A549 (cell line): ENCODE data around the gene UBXN2A. TPM values are rescaled to one million over a fixed set of nuclear protein-coding genes. Genes with fewer than 3 reads are reported as not detected.

Experiments
- ATAC-seq, 2 experiments: fragments of 200-7000 bp in 1 of 2; fragments of >200 bp in 1 of 2; cut with Nextera tagmentation in 1 of 2; cut with Tn5 transposase in 1 of 2; 3 replicates each; pipeline versions ENCODE4 v1.8.0 to v1.9.1; 2018 to 2020; ENCODE audit warnings: mild to moderate bottlenecking in 1 of 2, moderate library complexity in 1 of 2
- CTCF ChIA-PET: fragments of 300-600 bp; sonication (Branson Sonifier 250); formaldehyde crosslinking; extraction: SDS; loops from one replicate; lab custom pipeline; 2021; ENCODE audit warnings: antibody characterized with exemption, inconsistent platforms; lab: Yijun Ruan, JAX
- POLR2A ChIA-PET: fragments of 350-600 bp; formaldehyde crosslinking; extraction: SDS; loops from one replicate; lab custom pipeline; 2021; ENCODE audit warnings: antibody characterized with exemption, inconsistent platforms; lab: Yijun Ruan, JAX
- DNase-seq, 2 experiments: peaks; one replicate each; pipeline versions ENCODE4 v3.0.0 to v3.0.0-alpha.2; 2011 to 2016; ENCODE audit warnings: low read depth in 1 of 2, low spot score in 1 of 2
- FAIRE-seq: peaks from 2 replicates; lab custom pipeline; 2011; peaks lifted over from hg19 to GRCh38; lab: Jason Lieb, UNC
- H3K27ac ChIP-seq, 2 experiments: fragments of >200 bp; sonication (Bioruptor Twin); formaldehyde crosslinking; 3 replicates each; pipeline ENCODE4 v1.5.1; 2016 to 2017
- H3K4me1 ChIP-seq: fragments of >200 bp; sonication (Bioruptor Twin); formaldehyde crosslinking; 3 replicates; pipeline ENCODE4 v1.6.1; 2016
- H3K4me2 ChIP-seq: fragments of >200 bp; sonication (Bioruptor Twin); formaldehyde crosslinking; 3 replicates; pipeline ENCODE4 v1.6.1; 2016
- H3K4me3 ChIP-seq: fragments of >200 bp; sonication (Bioruptor Twin); formaldehyde crosslinking; 3 replicates; pipeline ENCODE4 v1.5.1; 2016
- H3K9me3 ChIP-seq: fragments of >200 bp; sonication (Bioruptor Twin); formaldehyde crosslinking; 3 replicates; pipeline ENCODE4 v1.6.1; 2016
- CBX2 ChIP-seq: fragments of 200-600 bp; sonication (generic); IDR thresholded peaks from 2 replicates; pipeline ENCODE4 v1.6.1; 2016; ENCODE audit warnings: low read depth, mild to moderate bottlenecking, borderline replicate concordance
- CBX8 ChIP-seq: fragments of 200-600 bp; sonication (generic); IDR thresholded peaks from 2 replicates; pipeline ENCODE4 v1.6.1; 2016
- CEBPB ChIP-seq, 2 experiments: fragments of >200 bp in 1 of 2; sonication (Bioruptor Twin) in 1 of 2; formaldehyde crosslinking in 1 of 2; IDR thresholded peaks; 2 replicates each; pipeline ENCODE4 v1.6.1; 2012 to 2016
- EHF ChIP-seq: fragments of 250-450 bp; sonication (Bioruptor Pico); IDR thresholded peaks from 2 replicates; pipeline ENCODE4 v1.5.0; 2020; ENCODE audit warnings: mild to moderate bottlenecking
- EP300 ChIP-seq, 2 experiments: fragments of >200 bp; sonication (Bioruptor Twin); formaldehyde crosslinking; IDR thresholded peaks; 2 replicates in 1 of 2; 3 replicates in 1 of 2; pipeline ENCODE4 v1.6.1; 2016 to 2017
- ESRRA ChIP-seq: fragments of 150-350 bp; IDR thresholded peaks from 2 replicates; pipeline ENCODE4 v1.6.1; 2014; ENCODE audit warnings: mild to moderate bottlenecking, low read length, borderline replicate concordance
- FOSL2 ChIP-seq, 2 experiments: fragments of 450-650 bp in 1 of 2; fragments of >200 bp in 1 of 2; sonication (Bioruptor Twin) in 1 of 2; formaldehyde crosslinking; IDR thresholded peaks; 2 replicates each; pipeline versions ENCODE4 v1.5.0 to v1.6.1; 2016 to 2020; ENCODE audit warnings: mild to moderate bottlenecking in 1 of 2, moderate library complexity in 1 of 2
- FOXS1 ChIP-seq: fragments of 250-450 bp; sonication (Bioruptor Pico); IDR thresholded peaks from 2 replicates; pipeline ENCODE4 v1.5.0; 2020; ENCODE audit warnings: mild to moderate bottlenecking, moderate library complexity
- GATA3 ChIP-seq: IDR thresholded peaks from 2 replicates; pipeline ENCODE4 v1.6.1; 2012; ENCODE audit warnings: borderline replicate concordance
- HEYL ChIP-seq: fragments of 250-450 bp; sonication (Bioruptor Pico); IDR thresholded peaks from 2 replicates; pipeline ENCODE4 v1.8.0; 2021; ENCODE audit warnings: mild to moderate bottlenecking, moderate library complexity
- HOXA7 ChIP-seq: fragments of 250-450 bp; sonication (Bioruptor Pico); IDR thresholded peaks from 2 replicates; pipeline ENCODE4 v1.5.0; 2020; ENCODE audit warnings: mild to moderate bottlenecking, moderate library complexity
- HOXB5 ChIP-seq: fragments of 250-450 bp; sonication (Bioruptor Pico); IDR thresholded peaks from 2 replicates; pipeline ENCODE4 v1.5.0; 2020; ENCODE audit warnings: mild to moderate bottlenecking, moderate library complexity
- JUN ChIP-seq, 2 experiments: fragments of >200 bp; sonication (Bioruptor Twin); formaldehyde crosslinking; IDR thresholded peaks; 2 replicates in 1 of 2; 3 replicates in 1 of 2; pipeline ENCODE4 v1.6.1; 2016 to 2017
- JUNB ChIP-seq: fragments of >200 bp; sonication (Bioruptor Twin); formaldehyde crosslinking; IDR thresholded peaks from 2 replicates; pipeline ENCODE4 v1.6.1; 2016
- KDM5A ChIP-seq: fragments of 200-600 bp; sonication (generic); IDR thresholded peaks from 2 replicates; pipeline ENCODE4 v1.6.1; 2016; ENCODE audit warnings: antibody characterized with exemption, mild to moderate bottlenecking
- MAFK ChIP-seq: fragments of 450-650 bp; IDR thresholded peaks from 2 replicates; pipeline ENCODE4 v1.6.1; 2014; ENCODE audit not compliant: partially characterized antibody
- MAZ ChIP-seq: fragments of 150-350 bp; IDR thresholded peaks from 2 replicates; pipeline ENCODE4 v1.6.1; 2014; ENCODE audit warnings: antibody characterized with exemption, low read depth, low read length, borderline replicate concordance
- NPAS2 ChIP-seq: fragments of 250-450 bp; sonication (Bioruptor Pico); IDR thresholded peaks from 2 replicates; pipeline ENCODE4 v1.8.0; 2022; ENCODE audit warnings: mild to moderate bottlenecking, moderate library complexity, borderline replicate concordance
- NR3C1 ChIP-seq: fragments of >200 bp; sonication (Bioruptor Twin); formaldehyde crosslinking; IDR thresholded peaks from 3 replicates; pipeline ENCODE4 v1.6.1; 2017
- POLR2AphosphoS2 ChIP-seq: conservative IDR thresholded peaks from 2 replicates; pipeline ENCODE4 v1.6.1; 2012; ENCODE audit warnings: low read length, improper control_type of control experiment, inconsistent platforms
- SMC3 ChIP-seq: fragments of >200 bp; sonication (Bioruptor Twin); formaldehyde crosslinking; IDR thresholded peaks from 3 replicates; pipeline ENCODE4 v1.6.1; 2018; ENCODE audit warnings: inconsistent platforms
- ZC3H11A ChIP-seq: fragments of 450-650 bp; IDR thresholded peaks from 2 replicates; pipeline ENCODE4 v1.6.1; 2014; ENCODE audit warnings: antibody characterized with exemption, mild to moderate bottlenecking
- ZFP36 ChIP-seq: fragments of 450-650 bp; IDR thresholded peaks from 2 replicates; pipeline ENCODE4 v1.6.1; 2014; ENCODE audit warnings: borderline replicate concordance; ENCODE audit not compliant: partially characterized antibody
- WGBS: methylation state at CpG from one replicate; pipeline ENCODE4 v1.1.6; 2017; ENCODE audit errors: missing lambda C conversion rate; 5-methylcytosine and 5-hydroxymethylcytosine counted together
- polyA plus RNA-seq, 4 experiments: library from polyadenylated mRNA; depleted of rRNA in 3 of 4; stranded (reverse); fragments of >200 nt; fragmentation: RNase III in 1 of 4; extraction: RNeasy Plus Mini Kit Qiagen cat#74134 plus additional on column Dnase treatment in 1 of 4; gene quantifications; 2 replicates in 3 of 4; 3 replicates in 1 of 4; pipeline ENCODE4 v1.2.3, GENCODE V29; 2011 to 2017
- TF ChIP-seq, protein P1 (sequence below): fragments of >200 bp; sonication (Bioruptor Twin); formaldehyde crosslinking; IDR thresholded peaks from 3 replicates; pipeline ENCODE4 v1.6.1; 2016

UBXN2A gene
- polyA plus RNA-seq, 2 of the 4 experiments (the other 2 are of a cell fraction), result 13.7 to 25.4 TPM

- TF ChIP-seq EP300 (IDR thresholded peaks at IDR 0.05) (no peak), CBX8 (no peak), HOXA7 (CRISPR knock-in tag) (no peak), ZC3H11A (no peak), CBX2 (no peak), NPAS2 (no peak), MAZ (no peak), FOXS1 (no peak), HOXB5 (CRISPR knock-in tag) (no peak), POLR2AphosphoS2 (no peak), JUN (IDR thresholded peaks at IDR 0.05) (no peak), SMC3 (no peak), ESRRA (no peak), KDM5A (no peak), ZFP36 (no peak), MAFK (no peak)
- TF ChIP-seq, protein P1, sequence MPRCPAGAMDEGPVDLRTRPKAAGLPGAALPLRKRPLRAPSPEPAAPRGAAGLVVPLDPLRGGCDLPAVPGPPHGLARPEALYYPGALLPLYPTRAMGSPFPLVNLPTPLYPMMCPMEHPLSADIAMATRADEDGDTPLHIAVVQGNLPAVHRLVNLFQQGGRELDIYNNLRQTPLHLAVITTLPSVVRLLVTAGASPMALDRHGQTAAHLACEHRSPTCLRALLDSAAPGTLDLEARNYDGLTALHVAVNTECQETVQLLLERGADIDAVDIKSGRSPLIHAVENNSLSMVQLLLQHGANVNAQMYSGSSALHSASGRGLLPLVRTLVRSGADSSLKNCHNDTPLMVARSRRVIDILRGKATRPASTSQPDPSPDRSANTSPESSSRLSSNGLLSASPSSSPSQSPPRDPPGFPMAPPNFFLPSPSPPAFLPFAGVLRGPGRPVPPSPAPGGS, result no peak
- no peak overlapping the region for H3K4me3 ChIP-seq
- FAIRE-seq, result no peak
- H3K4me1 ChIP-seq, result peaks cover 41% of the 10 kb centered on the region
- ChIA-PET CTCF (interaction anchor here (1.0 to 3.1 kb wide), 3 partner anchors 27 to 161 kb away, joined by 4 to 18 read pairs (median 8); partner anchors contain the start of gene ATAD2B), POLR2A (interaction anchor here (1.0 kb wide), 1 partner anchor 27 kb away, joined by 3 read pairs; the partner anchor contains the start of gene ATAD2B)
- 87% methylated on average over 8 of the region's 8 CpGs for WGBS
- peak overlapping the region; percentile 87 for H3K4me2 ChIP-seq
- DNase-seq, result no peak
- peak overlapping the region in 1 of 2 experiments; percentile 66; a peak in 3 of 6 replicates for H3K27ac ChIP-seq
- no peaks in the 10 kb centered on the region for H3K9me3 ChIP-seq
- peak in 1 of 2 experiments; percentile 38; a peak in 3 of 6 replicates for ATAC-seq
Measured at GRCh38 chr2:23900133-23900532, 40.1 kb upstream of the UBXN2A start.

GRCh38 chr2:23900541-23901322, 39.5 kb upstream of the UBXN2A start:
- peak; percentile 31 to 59 for DNase-seq

GRCh38 chr2:23901966-23902846, 38.1 kb upstream of the UBXN2A start:
- FAIRE-seq, result no peak
- POLR2A ChIA-PET, result no interaction called here
- CTCF ChIA-PET, result interaction anchor here (0.8 to 3.1 kb wide), 4 partner anchors 8 to 395 kb away, joined by 3 to 18 read pairs (median 6); partner anchors contain the start of gene ATAD2B
- WGBS, result 38% methylated on average over 6 of the region's 6 CpGs
- DNase-seq, result no peak
- Histone ChIP-seq H3K4me2 (peak overlapping the region; percentile 87), H3K27ac (peak overlapping the region in 1 of 2 experiments; percentile 38; a peak in 2 of 6 replicates), H3K4me1 (peaks cover 47% of the 10 kb centered on the region), H3K4me3 (no peak overlapping the region), H3K9me3 (no peaks in the 10 kb centered on the region)
- peak; percentile 83 to 92; a peak in 3 of 4 replicates for TF ChIP-seq CEBPB (IDR thresholded peaks at IDR 0.05)
- no peak for TF ChIP-seq GATA3
- no peak for TF ChIP-seq NR3C1
- no peak for TF ChIP-seq HEYL (CRISPR knock-in tag)
- no peak for TF ChIP-seq JUN (IDR thresholded peaks at IDR 0.05)
- no peak for ATAC-seq

More at GRCh38 chr2:23900541-23901322, 39.5 kb upstream of the UBXN2A start:
- CTCF ChIA-PET, result interaction anchor here (0.5 to 3.1 kb wide), 6 partner anchors 9 to 326 kb away, joined by 3 to 18 read pairs (median 6); partner anchors contain the start of gene ATAD2B
- TF ChIP-seq FOSL2 (IDR thresholded peaks at IDR 0.05) (0 out of 2 replicates have a peak, but pooled peaks have one; percentile 30), FOSL2 (CRISPR knock-in tag; IDR thresholded peaks at IDR 0.05) (peak; percentile 86), JUNB (0 out of 2 replicates have a peak, but pooled peaks have one; percentile 10), EHF (CRISPR knock-in tag) (no peak), CEBPB (IDR thresholded peaks at IDR 0.05) (peak in 1 of 2 experiments; percentile 83; a peak in 3 of 4 replicates)
- POLR2A ChIA-PET, result interaction anchor here (1.0 kb wide), 1 partner anchor 26 kb away, joined by 3 read pairs; the partner anchor contains the start of gene ATAD2B
- Histone ChIP-seq H3K9me3 (no peaks in the 10 kb centered on the region), H3K4me3 (peak overlapping the region; percentile 27; the same call in 1 of the 3 replicates), H3K27ac (peak overlapping the region; percentile 32 to 66), H3K4me2 (peak overlapping the region; percentile 87), H3K4me1 (peaks cover 46% of the 10 kb centered on the region)
- ATAC-seq, result peak; percentile 86 to 89
- FAIRE-seq, result no peak
- WGBS, result 20% methylated on average over 9 of the region's 9 CpGs
